ENCODE data around the gene FLYWCH1. TPM values are rescaled to one million over a fixed set of nuclear protein-coding genes. Genes with fewer than 3 reads are reported as not detected.

Gene FLYWCH1
- total and polyA plus RNA-seq, 2 of the 8 experiments (the other 6 are each of a cell fraction or from before 2014, with no cell fraction given), result 12.4 to 23.5 TPM

DNA sequence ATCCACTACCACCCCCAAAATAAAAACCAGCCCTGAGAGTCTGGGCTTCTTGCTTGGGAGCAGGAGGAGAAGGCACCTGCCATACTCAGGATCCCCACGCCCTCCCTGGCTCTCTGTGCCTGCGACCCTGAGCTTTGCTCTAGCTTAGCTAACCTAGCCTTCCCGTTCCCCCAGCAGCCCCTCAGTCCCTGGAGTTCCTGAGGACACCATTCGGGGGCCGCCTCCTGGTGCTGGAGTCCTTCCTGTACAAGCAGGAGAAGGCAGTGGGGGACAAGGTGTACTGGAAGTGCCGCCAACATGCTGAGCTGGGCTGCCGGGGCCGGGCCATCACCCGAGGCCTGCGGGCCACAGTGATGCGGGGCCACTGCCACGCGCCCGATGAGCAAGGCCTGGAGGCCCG, 18.5 kb downstream of the FLYWCH1 start:
- Histone ChIP-seq H3K18ac (ENCODE audit: extremely low read depth, low read length) (no peak overlapping the region), H2AK5ac (ENCODE audit: low read depth, low read length) (no peak overlapping the region), H3K36me3 (ENCODE audit: control insufficient read depth in 2 of 4, insufficient read depth in 4 of 4, low read length in 3 of 4) (peaks cover 0 to 6% (median 2%) of the 10 kb centered on the region in 4 experiments; a peak in 2 of 8 replicates), H2BK5ac (ENCODE audit: low read depth, low read length) (no peak overlapping the region), H3K79me1 (ENCODE audit: low read depth, low read length) (0 out of 2 replicates have a peak, but pooled peaks cover 3% of the 10 kb centered on the region), H4K20me1 (replicated peaks in 1 of 2; ENCODE audit: control insufficient read depth in 1 of 2, insufficient read depth in 2 of 2, low read length in 2 of 2) (no peaks in the 10 kb centered on the region), H3K56ac (replicated peaks; ENCODE audit: insufficient read length, low read depth, low read length) (no peak overlapping the region), H2BK120ac (replicated peaks; ENCODE audit: low read depth, low read length) (no peak overlapping the region), H3K9ac (replicated peaks in 1 of 4; ENCODE audit: extremely low read depth in 1 of 4, low read depth in 3 of 4, low read length in 3 of 4) (no peak overlapping the region), H3K27me3 (replicated peaks in 1 of 4; ENCODE audit: control insufficient read depth in 3 of 4, extremely low read depth in 1 of 4, insufficient read depth in 3 of 4, low read length in 3 of 4) (no peaks in the 10 kb centered on the region), H3K4ac (replicated peaks; ENCODE audit: insufficient read length, low read depth, low read length) (no peak overlapping the region), H3K23ac (ENCODE audit: insufficient read length) (no peak overlapping the region), H3K4me2 (ENCODE audit: insufficient read depth in 1 of 2, low read depth in 2 of 2, low read length in 2 of 2) (no peak overlapping the region), H2AFZ (ENCODE audit: low read length) (no peak overlapping the region), H4K8ac (ENCODE audit: extremely low read depth, insufficient read depth, low read length) (no peak overlapping the region), H2BK12ac (ENCODE audit: low read depth, low read length) (no peak overlapping the region), H2BK15ac (ENCODE audit: low read length) (no peak overlapping the region), H2BK20ac (ENCODE audit: low read length) (no peak overlapping the region), H3K27ac (ENCODE audit: low read depth, low read length) (no peak overlapping the region), H3K4me1 (replicated peaks in 1 of 4; ENCODE audit: control insufficient read depth in 3 of 4, insufficient read depth in 4 of 4, low read length in 3 of 4) (peaks cover 3 to 9% (median 6%) of the 10 kb centered on the region in 4 experiments), H3K79me2 (ENCODE audit: control insufficient read depth in 1 of 2, insufficient read depth in 2 of 2, low read length in 2 of 2) (no peaks in the 10 kb centered on the region), H3K14ac (ENCODE audit: insufficient read length) (no peak overlapping the region), H3K4me3 (ENCODE audit: extremely low read depth in 1 of 4, insufficient read depth in 2 of 4, low read depth in 3 of 4, low read length in 4 of 4) (no peak overlapping the region), H3K23me2 (ENCODE audit: low read depth, low read length) (no peaks in the 10 kb centered on the region; the same call in 1 of the 2 replicates), H4K91ac (replicated peaks; ENCODE audit: insufficient read length, low read length) (no peak overlapping the region), H3K9me3 (ENCODE audit: insufficient read depth in 2 of 2, low read depth in 1 of 2, low read length in 1 of 2) (no peaks in the 10 kb centered on the region), H4K5ac (ENCODE audit: insufficient read length, low read depth, low read length) (no peak overlapping the region)
- no peak for DNase-seq (ENCODE audit: low read depth in 1 of 2, low spot score in 2 of 2)
- 96% methylated on average over 15 of the region's 15 CpGs; no CpG with 5 or more reads in 1 of the 2 experiments for WGBS, 2 experiments (ENCODE audit: extremely low coverage in 1 of 2, insufficient coverage in 1 of 2, insufficient read length in 1 of 2, insufficient replicate concordance in 2 of 2, low coverage in 1 of 2, low lambda C conversion rate in 2 of 2, missing lambda C conversion rate in 1 of 2)
- POLR2A ChIA-PET (ENCODE audit: partially characterized antibody), result interaction anchor here (1.0 to 1.8 kb wide), 3 partner anchors 10 to 158 kb away, joined by 3 to 5 read pairs (median 3); no protein-coding TSS in a partner anchor
- CTCF ChIA-PET (ENCODE audit: partially characterized antibody), result interaction anchor here (0.6 to 4.3 kb wide), 9 partner anchors 7 to 119 kb away, joined by 3 to 15 read pairs (median 3); no protein-coding TSS in a partner anchor
- no peak for FAIRE-seq
- TF ChIP-seq JUND (IDR thresholded peaks at IDR 0.05; ENCODE audit: low read length), result no peak
- TF ChIP-seq ZNF274 (IDR thresholded peaks at IDR 0.05; ENCODE audit: borderline replicate concordance, extremely low read depth, low read length), result no peak

Data from H1 (cell line).